Body of pancreas (tissue), 4 donors: ENCODE data around the gene ZFAND2A. TPM values are rescaled to one million over a fixed set of nuclear protein-coding genes. Genes with fewer than 3 reads are reported as not detected.

Experiments
- ATAC-seq: fragments of 150-250 bp; one replicate; pipeline ENCODE4 v1.9.1; 2016
- DNase-seq, 4 donors: peaks; one replicate each; pipeline ENCODE4 v3.0.0-alpha.2; 2019
- H3K27ac ChIP-seq, 4 donors: fragments of 200-600 bp; sonication (generic); 1 replicate in 3 of 4; 2 replicates in 1 of 4; pipeline versions ENCODE4 v1.5.1 to v1.6.1; 2016 to 2019; ENCODE audit warnings: mild to moderate bottlenecking in 1 of 4, mixed read lengths in 1 of 4, moderate library complexity in 1 of 4
- H3K27me3 ChIP-seq, 2 donors: fragments of 200-600 bp; sonication (generic); one replicate each; pipeline ENCODE4 v1.6.0; 2016; ENCODE audit warnings: mild to moderate bottlenecking in 1 of 2
- H3K36me3 ChIP-seq, 2 donors: fragments of 200-600 bp; sonication (generic); replicated peaks in 1 of 2; 2 replicates each; pipeline ENCODE4 v1.5.1; 2016; ENCODE audit warnings: low read depth in 2 of 2; ENCODE audit not compliant: insufficient read depth in 1 of 2
- H3K4me1 ChIP-seq: fragments of 200-600 bp; sonication (generic); one replicate; pipeline ENCODE4 v1.6.0; 2016
- H3K4me3 ChIP-seq, 2 donors: fragments of 200-600 bp; sonication (generic); 1 replicate in 1 of 2; 2 replicates in 1 of 2; pipeline ENCODE4 v1.5.1; 2016 to 2019
- H3K9me3 ChIP-seq, 3 donors: fragments of 200-600 bp; sonication (generic); 1 replicate in 2 of 3; 2 replicates in 1 of 3; pipeline ENCODE4 v1.5.1; 2016
- CTCF ChIP-seq, 7 experiments: fragments of 450-650 bp in 4 of 7; fragments of 200-600 bp in 3 of 7; sonication (generic) in 3 of 7; IDR thresholded peaks; one replicate each; pipeline ENCODE4 v1.5.1; 2016 to 2019; ENCODE audit warnings: antibody characterized with exemption in 7 of 7
- POLR2A ChIP-seq, 3 donors: fragments of 450-650 bp; IDR thresholded peaks; one replicate each; pipeline ENCODE4 v1.6.1; 2016; ENCODE audit warnings: antibody characterized with exemption in 3 of 3, mild to moderate bottlenecking in 2 of 3
- WGBS, 2 donors: methylation state at CpG; one replicate each; pipeline ENCODE4 v1.1.5; 2017; 5-methylcytosine and 5-hydroxymethylcytosine counted together
- intact Hi-C: fragments of 100-400 bp; cut with DNase I; formaldehyde crosslinking; loops from one replicate; pipeline ENCODE4 v1.15.1; 2023
- total RNA-seq, 2 donors: library from RNA; depleted of rRNA; stranded (reverse); fragments of >200 nt; gene quantifications; one replicate each; pipeline ENCODE4 v1.1.0, GENCODE V29; 2016

The ZFAND2A gene
- total RNA-seq, 2 donors from 2014 or later, result 15.6 to 17.8 TPM

GRCh38 chr7:1106063-1106792 lies 53.8 kb downstream of the ZFAND2A start:
- DNase-seq (no peak), ATAC-seq (no peak)
- no peaks in the 10 kb centered on the region for H3K9me3 ChIP-seq
- H3K36me3 ChIP-seq, result no peaks in the 10 kb centered on the region
- peaks cover 25% of the 10 kb centered on the region for H3K4me1 ChIP-seq
- no peak for TF ChIP-seq POLR2A (IDR thresholded peaks at IDR 0.05)
- no peak for TF ChIP-seq CTCF (IDR thresholded peaks at IDR 0.05)
- H3K4me3 ChIP-seq, result no peak overlapping the region
- H3K27me3 ChIP-seq, result no peaks in the 10 kb centered on the region
- H3K27ac ChIP-seq, result no peak overlapping the region
- WGBS, 2 donors, result 84 to 92% methylated on average over 24 to 26 of the region's 27 CpGs
- intact Hi-C loops, result no loop called here

GRCh38 chr7:1105189-1105588 lies 54.8 kb downstream of the ZFAND2A start:
- TF ChIP-seq POLR2A (IDR thresholded peaks at IDR 0.05) (no peak), CTCF (IDR thresholded peaks at IDR 0.05) (no peak)
- no peaks in the 10 kb centered on the region for H3K9me3 ChIP-seq
- H3K4me3 ChIP-seq, result no peak overlapping the region
- no peaks in the 10 kb centered on the region for H3K36me3 ChIP-seq
- DNase-seq (no peak), ATAC-seq (no peak)
- intact Hi-C loops, result no loop called here
- 91 to 92% methylated on average over 11 of the region's 11 CpGs for WGBS, 2 donors
- no peaks in the 10 kb centered on the region for H3K27me3 ChIP-seq
- no peak overlapping the region for H3K27ac ChIP-seq
- peaks cover 26% of the 10 kb centered on the region for H3K4me1 ChIP-seq

GRCh38 chr7:1104516-1105179 lies 55.3 kb downstream of the ZFAND2A start:
- H3K4me1 ChIP-seq, result peaks cover 26% of the 10 kb centered on the region
- H3K4me3 ChIP-seq, result no peak overlapping the region
- H3K27ac ChIP-seq, result no peak overlapping the region
- H3K36me3 ChIP-seq, result no peaks in the 10 kb centered on the region
- ATAC-seq (no peak), DNase-seq (no peak)
- H3K27me3 ChIP-seq, result no peaks in the 10 kb centered on the region
- no peaks in the 10 kb centered on the region for H3K9me3 ChIP-seq
- WGBS, 2 donors, result 81 to 87% methylated on average over 13 of the region's 13 CpGs
- intact Hi-C loops, result no loop called here
- TF ChIP-seq POLR2A (IDR thresholded peaks at IDR 0.05), result no peak
- no peak for TF ChIP-seq CTCF (IDR thresholded peaks at IDR 0.05)

- DNase-seq (no peak), ATAC-seq (no peak)
- no peaks in the 10 kb centered on the region for H3K27me3 ChIP-seq
- WGBS, 2 donors, result 90% methylated on average over 7 to 21 of the region's 21 CpGs
- no peak overlapping the region for H3K4me3 ChIP-seq
- TF ChIP-seq CTCF (IDR thresholded peaks at IDR 0.05) (no peak), POLR2A (IDR thresholded peaks at IDR 0.05) (no peak)
- peaks cover 26% of the 10 kb centered on the region for H3K4me1 ChIP-seq
- intact Hi-C loops, result no loop called here
- no peak overlapping the region for H3K27ac ChIP-seq
- H3K9me3 ChIP-seq, result no peaks in the 10 kb centered on the region
- no peaks in the 10 kb centered on the region for H3K36me3 ChIP-seq
Measured at GRCh38 chr7:1103789-1104515, 56.0 kb downstream of the ZFAND2A start.
